K562 (cell line): ENCODE measurements around the gene SLC35G2. TPM values are rescaled to one million over a fixed set of nuclear protein-coding genes. Genes with fewer than 3 reads are reported as not detected.

Source experiments
- COPS2 ChIP-seq: fragments of 450-650 bp; conservative IDR thresholded peaks from 2 replicates; pipeline ENCODE4 v1.6.1; 2016; ENCODE audit warnings: mild to moderate bottlenecking, moderate library complexity
- DPF2 ChIP-seq: fragments of 450-650 bp; IDR thresholded peaks from 2 replicates; pipeline ENCODE4 v1.6.1; 2016
- EGR1 ChIP-seq: fragments of 450-650 bp; conservative IDR thresholded peaks from 2 replicates; pipeline ENCODE4 v1.6.1; 2017; ENCODE audit warnings: mild to moderate bottlenecking
- ELF4 ChIP-seq: fragments of 450-650 bp; formaldehyde crosslinking; IDR thresholded peaks from 2 replicates; pipeline ENCODE4 v1.4.0; 2022; ENCODE audit warnings: missing genetic modification characterization
- ESRRB ChIP-seq: fragments of 250-450 bp; sonication (Bioruptor Pico); IDR thresholded peaks from 2 replicates; pipeline ENCODE4 v1.5.0; 2020; ENCODE audit warnings: mild to moderate bottlenecking, moderate library complexity, borderline replicate concordance
- FOXJ3 ChIP-seq: sonication (generic); formaldehyde crosslinking; IDR thresholded peaks from 2 replicates; pipeline ENCODE4 v1.4.0; 2020; ENCODE audit warnings: mild to moderate bottlenecking, missing genetic modification reagents
- GABPA ChIP-seq: fragments of 200-800 bp; sonication (Bioruptor generic); conservative IDR thresholded peaks from 2 replicates; pipeline ENCODE4 v1.6.1; 2016; ENCODE audit warnings: low read depth, missing genetic modification characterization, missing compliant biosample characterization
- HMG20B ChIP-seq: fragments of 250-450 bp; sonication (Bioruptor Pico); IDR thresholded peaks from 2 replicates; pipeline ENCODE4 v1.5.0; 2021; ENCODE audit warnings: mild to moderate bottlenecking
- MYC ChIP-seq, 2 experiments: fragments of 250-450 bp in 1 of 2; sonication (Bioruptor Pico) in 1 of 2; IDR thresholded peaks; 2 replicates each; pipeline versions ENCODE4 v1.5.1 to v1.6.1; 2012 to 2021; ENCODE audit warnings: low read depth in 2 of 2, borderline replicate concordance in 1 of 2, improper control_type of control experiment in 1 of 2, low read length in 1 of 2, mild to moderate bottlenecking in 1 of 2, moderate library complexity in 1 of 2
- NCOR1 ChIP-seq: fragments of 450-650 bp; IDR thresholded peaks from 2 replicates; pipeline ENCODE4 v1.6.1; 2016; ENCODE audit warnings: mild to moderate bottlenecking, moderate library complexity
- NR4A1 ChIP-seq, 2 experiments: fragments of 250-450 bp in 1 of 2; fragments of 450-650 bp in 1 of 2; sonication (Bioruptor Pico) in 1 of 2; IDR thresholded peaks; 2 replicates each; pipeline versions ENCODE4 v1.4.0 to v1.6.1; 2016 to 2020; ENCODE audit warnings: mild to moderate bottlenecking in 2 of 2, missing compliant biosample characterization in 1 of 2, missing genetic modification characterization in 1 of 2, moderate library complexity in 1 of 2
- PTRF ChIP-seq: fragments of 450-650 bp; IDR thresholded peaks from 2 replicates; pipeline ENCODE4 v1.6.1; 2016; ENCODE audit warnings: mild to moderate bottlenecking, missing genetic modification characterization, missing compliant biosample characterization
- SETDB1 ChIP-seq: IDR thresholded peaks from one replicate; pipeline ENCODE4 v1.6.1; 2012; ENCODE audit warnings: low read length, control low read depth, inconsistent platforms
- SMARCB1 ChIP-seq: IDR thresholded peaks from 2 replicates; pipeline ENCODE4 v1.6.1; 2011; ENCODE audit warnings: improper control_type of control experiment, low read depth; ENCODE audit not compliant: insufficient read length
- SMARCC2 ChIP-seq: fragments of 450-650 bp; IDR thresholded peaks from 2 replicates; pipeline ENCODE4 v1.6.1; 2017; ENCODE audit warnings: antibody characterized with exemption, moderate library complexity, mild to moderate bottlenecking, low read depth
- SREBF1 ChIP-seq: fragments of 150-350 bp; IDR thresholded peaks from 2 replicates; pipeline ENCODE4 v1.6.1; 2014; ENCODE audit warnings: antibody characterized with exemption, low read depth, low read length, borderline replicate concordance
- SRSF7 ChIP-seq: fragments of 200-400 bp; formaldehyde crosslinking; optimal IDR thresholded peaks from 2 replicates; pipeline ENCODE3; 2017; ENCODE audit warnings: mild to moderate bottlenecking, low read depth, low read length
- TSC22D4 ChIP-seq: fragments of 450-650 bp; IDR thresholded peaks from 2 replicates; pipeline ENCODE4 v1.6.1; 2016; ENCODE audit warnings: missing genetic modification characterization, missing biosample characterization, control low read depth
- ZNF551 ChIP-seq: fragments of 250-450 bp; sonication (Bioruptor Pico); IDR thresholded peaks from 2 replicates; pipeline ENCODE4 v1.5.0; 2021; ENCODE audit warnings: mild to moderate bottlenecking, moderate library complexity
- polyA plus RNA-seq, 8 experiments: library from polyadenylated mRNA; depleted of rRNA in 4 of 8; stranded (reverse) in 5 of 8; unstranded in 3 of 8; fragments of >200 nt; fragmentation: Nextera tagmentation in 2 of 8; fragmentation: Illumina TruSeq in 1 of 8; extraction: Ambion mirVana in 2 of 8; extraction: Trizol in 1 of 8; gene quantifications; 2 replicates each; pipeline versions ENCODE4 v1.2.1 to v1.2.3, GENCODE V29; 2011 to 2014; ENCODE audit warnings: inconsistent platforms in 1 of 8, missing spikeins in 1 of 8
- total RNA-seq, 7 experiments: library from RNA; depleted of rRNA in 6 of 7; stranded (reverse); fragments of >200 nt in 6 of 7; fragmentation: Illumina TruSeq in 2 of 7; extraction: Trizol in 2 of 7; gene quantifications; 2 replicates each; pipeline versions ENCODE4 v1.2.1 to v1.2.3, GENCODE V29; 2011 to 2021; ENCODE audit warnings: low replicate concordance in 1 of 7
- TF ChIP-seq, protein P1 (sequence below), 2 experiments: fragments of 450-650 bp in 1 of 2; sonication (generic) in 1 of 2; formaldehyde crosslinking in 1 of 2; IDR thresholded peaks in 1 of 2; conservative IDR thresholded peaks in 1 of 2; 2 replicates each; pipeline versions ENCODE4 v1.6.1 to v1.8.1; 2016 to 2023; ENCODE audit warnings: mild to moderate bottlenecking in 2 of 2, moderate library complexity in 2 of 2, inconsistent platforms in 1 of 2, missing genetic modification reagents in 1 of 2
- TF ChIP-seq, protein P2 (sequence below): fragments of 450-650 bp; formaldehyde crosslinking; conservative IDR thresholded peaks from 2 replicates; pipeline ENCODE4 v1.4.0; 2022; ENCODE audit warnings: mild to moderate bottlenecking, missing genetic modification characterization
- TF ChIP-seq, protein P3 (sequence below): IDR thresholded peaks from 3 replicates; pipeline ENCODE4 v1.6.1; 2011; ENCODE audit warnings: borderline replicate concordance, mild to moderate bottlenecking, moderate library complexity; ENCODE audit not compliant: insufficient read length; ENCODE audit errors: extremely low read depth
- TF ChIP-seq, protein P4 (sequence below): IDR thresholded peaks from 2 replicates; pipeline ENCODE4 v1.6.1; 2011; ENCODE audit not compliant: insufficient read length; ENCODE audit errors: extremely low read depth

The SLC35G2 gene
- total and polyA plus RNA-seq, 9 of the 15 experiments (the other 6 are each of a cell fraction or from before 2014, with no cell fraction given), result 2.6 to 5.9 (median 3.2) TPM

DNA sequence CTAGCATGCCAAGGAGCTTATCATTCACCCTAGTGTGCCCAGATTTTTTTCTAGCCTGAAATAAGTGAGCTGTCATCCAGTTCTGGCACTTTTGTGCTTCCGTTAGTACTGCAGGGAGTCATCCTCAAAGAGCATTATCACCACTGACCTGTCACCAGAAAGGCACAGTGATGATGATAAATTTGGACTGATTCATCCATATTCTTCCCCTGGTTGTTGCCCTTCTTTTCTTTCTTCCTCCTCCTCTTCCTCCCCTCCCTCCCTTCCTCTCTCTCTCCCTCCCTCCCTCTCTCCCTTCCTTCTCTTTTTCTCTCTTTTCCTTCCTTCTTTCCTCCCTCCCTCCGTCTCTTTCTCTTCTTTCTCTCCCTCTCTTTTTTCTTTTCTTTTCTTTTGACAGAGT, 21.3 kb downstream of the SLC35G2 start (continued):
- TF ChIP-seq, protein P1, sequence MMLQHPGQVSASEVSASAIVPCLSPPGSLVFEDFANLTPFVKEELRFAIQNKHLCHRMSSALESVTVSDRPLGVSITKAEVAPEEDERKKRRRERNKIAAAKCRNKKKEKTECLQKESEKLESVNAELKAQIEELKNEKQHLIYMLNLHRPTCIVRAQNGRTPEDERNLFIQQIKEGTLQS (IDR thresholded peaks at IDR 0.05), result peak; percentile 67
- TF ChIP-seq, protein P1 (CRISPR knock-in tag; conservative IDR thresholded peaks at IDR 0.05), result no peak
- TF ChIP-seq SMARCC2, result peak; percentile 39; the same call in 1 of the 2 replicates
- TF ChIP-seq NCOR1, result peak; percentile 58
- TF ChIP-seq TSC22D4, result no peak
- TF ChIP-seq, protein P2, sequence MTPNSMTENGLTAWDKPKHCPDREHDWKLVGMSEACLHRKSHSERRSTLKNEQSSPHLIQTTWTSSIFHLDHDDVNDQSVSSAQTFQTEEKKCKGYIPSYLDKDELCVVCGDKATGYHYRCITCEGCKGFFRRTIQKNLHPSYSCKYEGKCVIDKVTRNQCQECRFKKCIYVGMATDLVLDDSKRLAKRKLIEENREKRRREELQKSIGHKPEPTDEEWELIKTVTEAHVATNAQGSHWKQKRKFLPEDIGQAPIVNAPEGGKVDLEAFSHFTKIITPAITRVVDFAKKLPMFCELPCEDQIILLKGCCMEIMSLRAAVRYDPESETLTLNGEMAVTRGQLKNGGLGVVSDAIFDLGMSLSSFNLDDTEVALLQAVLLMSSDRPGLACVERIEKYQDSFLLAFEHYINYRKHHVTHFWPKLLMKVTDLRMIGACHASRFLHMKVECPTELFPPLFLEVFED (CRISPR knock-in tag), result peak; percentile 68; the same call in 1 of the 2 replicates
- TF ChIP-seq SRSF7, result no peak
- TF ChIP-seq MYC (IDR thresholded peaks at IDR 0.05; ENCODE audit: low read depth, low read length), result no peak
- no peak for TF ChIP-seq MYC (CRISPR knock-in tag; IDR thresholded peaks at IDR 0.05; ENCODE audit: borderline replicate concordance, low read depth)
- no peak for TF ChIP-seq ESRRB (CRISPR knock-in tag)
- TF ChIP-seq, protein P3, sequence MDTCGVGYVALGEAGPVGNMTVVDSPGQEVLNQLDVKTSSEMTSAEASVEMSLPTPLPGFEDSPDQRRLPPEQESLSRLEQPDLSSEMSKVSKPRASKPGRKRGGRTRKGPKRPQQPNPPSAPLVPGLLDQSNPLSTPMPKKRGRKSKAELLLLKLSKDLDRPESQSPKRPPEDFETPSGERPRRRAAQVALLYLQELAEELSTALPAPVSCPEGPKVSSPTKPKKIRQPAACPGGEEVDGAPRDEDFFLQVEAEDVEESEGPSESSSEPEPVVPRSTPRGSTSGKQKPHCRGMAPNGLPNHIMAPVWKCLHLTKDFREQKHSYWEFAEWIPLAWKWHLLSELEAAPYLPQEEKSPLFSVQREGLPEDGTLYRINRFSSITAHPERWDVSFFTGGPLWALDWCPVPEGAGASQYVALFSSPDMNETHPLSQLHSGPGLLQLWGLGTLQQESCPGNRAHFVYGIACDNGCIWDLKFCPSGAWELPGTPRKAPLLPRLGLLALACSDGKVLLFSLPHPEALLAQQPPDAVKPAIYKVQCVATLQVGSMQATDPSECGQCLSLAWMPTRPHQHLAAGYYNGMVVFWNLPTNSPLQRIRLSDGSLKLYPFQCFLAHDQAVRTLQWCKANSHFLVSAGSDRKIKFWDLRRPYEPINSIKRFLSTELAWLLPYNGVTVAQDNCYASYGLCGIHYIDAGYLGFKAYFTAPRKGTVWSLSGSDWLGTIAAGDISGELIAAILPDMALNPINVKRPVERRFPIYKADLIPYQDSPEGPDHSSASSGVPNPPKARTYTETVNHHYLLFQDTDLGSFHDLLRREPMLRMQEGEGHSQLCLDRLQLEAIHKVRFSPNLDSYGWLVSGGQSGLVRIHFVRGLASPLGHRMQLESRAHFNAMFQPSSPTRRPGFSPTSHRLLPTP, result no peak
- TF ChIP-seq PTRF, result no peak
- no peak for TF ChIP-seq SMARCB1
- TF ChIP-seq DPF2, result peak; percentile 95
- TF ChIP-seq, protein P4, sequence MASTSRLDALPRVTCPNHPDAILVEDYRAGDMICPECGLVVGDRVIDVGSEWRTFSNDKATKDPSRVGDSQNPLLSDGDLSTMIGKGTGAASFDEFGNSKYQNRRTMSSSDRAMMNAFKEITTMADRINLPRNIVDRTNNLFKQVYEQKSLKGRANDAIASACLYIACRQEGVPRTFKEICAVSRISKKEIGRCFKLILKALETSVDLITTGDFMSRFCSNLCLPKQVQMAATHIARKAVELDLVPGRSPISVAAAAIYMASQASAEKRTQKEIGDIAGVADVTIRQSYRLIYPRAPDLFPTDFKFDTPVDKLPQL, result no peak
- no peak for TF ChIP-seq SREBF1
- no peak for TF ChIP-seq HMG20B (CRISPR knock-in tag)
- no peak for TF ChIP-seq SETDB1
- TF ChIP-seq GABPA (tag), result no peak
- TF ChIP-seq COPS2, result no peak
- TF ChIP-seq EGR1, result peak; percentile 30; the same call in 1 of the 2 replicates
- no peak for TF ChIP-seq FOXJ3
- no peak for TF ChIP-seq NR4A1 (CRISPR knock-in tag; IDR thresholded peaks at IDR 0.05)
- no peak for TF ChIP-seq NR4A1 (tag; IDR thresholded peaks at IDR 0.05)
- no peak for TF ChIP-seq ELF4
- no peak for TF ChIP-seq ZNF551 (CRISPR knock-in tag)
